MCF 10A (cell line): ENCODE results near the gene PNLIPRP3. TPM values are rescaled to one million over a fixed set of nuclear protein-coding genes. Genes with fewer than 3 reads are reported as not detected.

Experiments used
- BruUV-seq: library from RNA; stranded (reverse); fragments of 400-500 nt; replicated peaks from 2 replicates; lab custom pipeline; 2021; lab: Mats Ljungman, UMichigan
- CTCF ChIA-PET: fragments of 300-600 bp; sonication (Branson Sonifier 250); formaldehyde crosslinking; extraction: SDS; loops from one replicate; lab custom pipeline; 2021; ENCODE audit warnings: antibody characterized with exemption, inconsistent platforms; lab: Yijun Ruan, JAX
- POLR2A ChIA-PET: fragments of 300-600, 350-650 bp; sonication (Branson Sonifier 250); formaldehyde crosslinking; extraction: SDS; loops from one replicate; lab custom pipeline; 2020; ENCODE audit warnings: antibody characterized with exemption, inconsistent platforms; lab: Yijun Ruan, JAX
- DNase-seq: peaks from one replicate; pipeline ENCODE4 v3.0.0-alpha.2; 2018; ENCODE audit not compliant: unreplicated experiment
- H3K27ac Mint-ChIP-seq: one replicate; pipeline ENCODE4 v1.8.0; 2022; ENCODE audit warnings: mild to moderate bottlenecking, low read depth, mixed read lengths; ENCODE audit not compliant: unreplicated experiment
- H3K27me3 Mint-ChIP-seq: one replicate; pipeline ENCODE4 v1.8.0; 2022; ENCODE audit warnings: mixed read lengths; ENCODE audit not compliant: insufficient read depth, unreplicated experiment
- H3K36me3 Mint-ChIP-seq: one replicate; pipeline ENCODE4 v1.8.0; 2022; ENCODE audit warnings: mild to moderate bottlenecking, moderate library complexity, mixed read lengths; ENCODE audit not compliant: insufficient read depth, unreplicated experiment
- H3K4me1 Mint-ChIP-seq: one replicate; pipeline ENCODE4 v1.8.0; 2022; ENCODE audit warnings: mixed read lengths; ENCODE audit not compliant: insufficient read depth, unreplicated experiment
- H3K4me3 Mint-ChIP-seq: one replicate; pipeline ENCODE4 v1.8.0; 2022; ENCODE audit warnings: mild to moderate bottlenecking, moderate library complexity, mixed read lengths; ENCODE audit not compliant: unreplicated experiment
- H3K9me3 Mint-ChIP-seq: one replicate; pipeline ENCODE4 v1.8.0; 2022; ENCODE audit warnings: mixed read lengths; ENCODE audit not compliant: unreplicated experiment
- intact Hi-C: fragments of 100-400 bp; cut with micrococcal nuclease; formaldehyde crosslinking; loops from 2 replicates; pipeline ENCODE4 v1.14.1; 2022
- total RNA-seq: library from RNA; stranded (reverse); gene quantifications from 2 replicates; pipeline ENCODE4 v1.2.3, GENCODE V29; 2022
- TF ChIP-seq, protein P1 (sequence below): fragments of 200-600 bp; IDR thresholded peaks from one replicate; pipeline ENCODE4 v1.8.0; 2022; ENCODE audit warnings: antibody characterized with exemption, mild to moderate bottlenecking; ENCODE audit not compliant: unreplicated experiment

The PNLIPRP3 gene
- total RNA-seq, 1 experiment from 2014 or later = 9.5 TPM

DNA sequence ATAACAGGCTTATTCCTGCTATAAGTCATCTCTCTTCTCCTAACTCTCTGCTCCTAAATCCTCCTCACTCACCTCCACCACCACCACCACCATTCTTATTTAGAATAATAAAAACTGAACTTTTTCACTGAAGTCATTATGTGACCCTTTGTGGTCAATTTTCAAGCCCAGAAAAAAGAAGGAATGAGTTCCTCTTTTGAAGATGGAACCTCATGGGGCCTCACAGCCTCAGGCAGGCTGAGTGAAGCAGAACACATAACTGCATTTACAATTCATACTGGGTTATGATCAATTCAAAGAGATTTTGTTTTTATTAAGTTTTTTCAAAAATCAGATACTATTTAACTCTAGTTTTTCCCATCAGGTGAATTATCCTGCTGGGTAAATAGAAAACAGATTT lies 29.8 kb downstream of the PNLIPRP3 start:
- H3K4me3 Mint-ChIP-seq = no peak overlapping the region
- no peaks in the 10 kb centered on the region for H3K9me3 Mint-ChIP-seq
- H3K27me3 Mint-ChIP-seq = no peaks in the 10 kb centered on the region
- TF ChIP-seq, protein P1, sequence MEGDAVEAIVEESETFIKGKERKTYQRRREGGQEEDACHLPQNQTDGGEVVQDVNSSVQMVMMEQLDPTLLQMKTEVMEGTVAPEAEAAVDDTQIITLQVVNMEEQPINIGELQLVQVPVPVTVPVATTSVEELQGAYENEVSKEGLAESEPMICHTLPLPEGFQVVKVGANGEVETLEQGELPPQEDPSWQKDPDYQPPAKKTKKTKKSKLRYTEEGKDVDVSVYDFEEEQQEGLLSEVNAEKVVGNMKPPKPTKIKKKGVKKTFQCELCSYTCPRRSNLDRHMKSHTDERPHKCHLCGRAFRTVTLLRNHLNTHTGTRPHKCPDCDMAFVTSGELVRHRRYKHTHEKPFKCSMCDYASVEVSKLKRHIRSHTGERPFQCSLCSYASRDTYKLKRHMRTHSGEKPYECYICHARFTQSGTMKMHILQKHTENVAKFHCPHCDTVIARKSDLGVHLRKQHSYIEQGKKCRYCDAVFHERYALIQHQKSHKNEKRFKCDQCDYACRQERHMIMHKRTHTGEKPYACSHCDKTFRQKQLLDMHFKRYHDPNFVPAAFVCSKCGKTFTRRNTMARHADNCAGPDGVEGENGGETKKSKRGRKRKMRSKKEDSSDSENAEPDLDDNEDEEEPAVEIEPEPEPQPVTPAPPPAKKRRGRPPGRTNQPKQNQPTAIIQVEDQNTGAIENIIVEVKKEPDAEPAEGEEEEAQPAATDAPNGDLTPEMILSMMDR = no peak
- H3K4me1 Mint-ChIP-seq = no peaks in the 10 kb centered on the region
- no TSS peak for BruUV-seq
- peaks cover 40% of the 10 kb centered on the region for H3K36me3 Mint-ChIP-seq
- intact Hi-C loops = no loop called here
- DNase-seq = no peak
- H3K27ac Mint-ChIP-seq = no peak overlapping the region
- ChIA-PET CTCF (interaction anchor here (0.7 kb wide), 1 partner anchor 168 kb away, joined by 3 read pairs; no protein-coding TSS in a partner anchor), POLR2A (no interaction called here)

DNA sequence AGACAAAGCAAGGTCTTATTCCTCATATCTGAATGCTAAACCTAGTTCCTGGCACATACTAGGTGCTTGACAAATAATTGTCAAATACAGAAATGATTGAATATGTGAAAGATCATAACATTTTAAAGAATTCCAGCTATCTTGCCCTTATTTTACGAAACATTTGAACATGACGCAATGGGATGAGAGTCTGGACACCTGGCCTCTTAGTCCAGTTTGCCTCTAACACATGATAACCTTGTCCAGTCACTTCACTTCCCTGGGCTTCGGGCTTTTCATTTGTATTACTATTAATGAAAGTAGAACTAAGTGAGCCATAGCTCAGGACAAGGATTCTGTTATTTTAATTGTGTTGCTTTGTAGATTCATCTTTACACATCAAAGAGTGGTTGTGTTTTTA lies 32.6 kb downstream of the PNLIPRP3 start:
- DNase-seq = no peak
- H3K27me3 Mint-ChIP-seq = no peaks in the 10 kb centered on the region
- ChIA-PET POLR2A (no interaction called here), CTCF (interaction anchor here (0.6 to 1.7 kb wide), 5 partner anchors 10 to 1942 kb away, joined by 3 to 11 read pairs (median 3); no protein-coding TSS in a partner anchor)
- intact Hi-C loops = no loop called here
- H3K36me3 Mint-ChIP-seq = peaks cover 43% of the 10 kb centered on the region
- H3K27ac Mint-ChIP-seq = no peak overlapping the region
- H3K9me3 Mint-ChIP-seq = no peaks in the 10 kb centered on the region
- H3K4me1 Mint-ChIP-seq = no peaks in the 10 kb centered on the region
- BruUV-seq = no TSS peak
- TF ChIP-seq, protein P1 = no peak
- no peak overlapping the region for H3K4me3 Mint-ChIP-seq

DNA sequence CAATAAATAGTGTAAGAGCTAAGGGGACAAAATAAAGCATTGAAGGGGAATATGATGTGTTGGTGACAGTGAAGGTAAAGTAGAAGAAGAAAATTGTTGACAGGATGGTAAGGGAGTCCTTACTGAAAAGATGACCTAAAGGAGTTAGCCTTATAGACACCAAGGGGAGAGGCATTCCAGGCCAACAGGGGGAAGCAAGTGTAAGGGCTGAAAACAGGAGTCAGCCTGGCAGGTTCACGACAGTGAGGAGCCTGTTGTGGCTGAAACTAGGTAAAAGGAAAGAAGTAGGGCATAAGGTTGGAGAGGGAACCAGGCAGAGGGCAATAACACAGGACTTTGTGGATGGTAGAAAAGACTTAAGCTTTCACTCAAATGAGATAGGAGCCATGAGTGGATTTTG lies 34.0 kb downstream of the PNLIPRP3 start:
- POLR2A ChIA-PET = no interaction called here
- no peak for DNase-seq
- CTCF ChIA-PET = interaction anchor here (1.3 to 1.7 kb wide), 2 partner anchors 17 to 29 kb away, joined by 4 to 11 read pairs; no protein-coding TSS in a partner anchor
- BruUV-seq = no TSS peak
- H3K9me3 Mint-ChIP-seq = no peaks in the 10 kb centered on the region
- no peaks in the 10 kb centered on the region for H3K27me3 Mint-ChIP-seq
- intact Hi-C loops = no loop called here
- TF ChIP-seq, protein P1 = no peak
- H3K4me3 Mint-ChIP-seq = no peak overlapping the region
- no peaks in the 10 kb centered on the region for H3K4me1 Mint-ChIP-seq
- peaks cover 49% of the 10 kb centered on the region for H3K36me3 Mint-ChIP-seq
- H3K27ac Mint-ChIP-seq = no peak overlapping the region

DNA sequence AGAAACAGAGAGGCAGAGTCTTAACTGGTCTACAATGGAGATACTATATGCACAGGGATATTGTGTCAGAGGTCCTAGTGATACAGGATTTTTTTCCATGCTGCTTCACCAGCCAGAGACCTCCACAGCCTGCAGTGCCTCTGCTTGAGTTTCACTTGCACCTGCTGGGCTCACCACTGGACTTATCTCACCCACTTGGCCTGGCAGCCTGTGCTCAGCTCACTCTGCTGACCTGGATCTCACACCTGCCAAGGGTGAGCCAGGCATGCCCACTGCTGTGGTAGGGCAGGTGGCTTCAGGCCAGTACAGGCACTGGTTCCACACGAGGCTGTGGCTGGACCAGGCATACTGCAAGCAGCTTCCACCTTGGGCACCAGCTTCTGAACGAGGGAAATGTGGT lies 36.6 kb downstream of the PNLIPRP3 start:
- Mint-ChIP-seq H3K4me1 (peaks cover under 1% of the 10 kb centered on the region), H3K27me3 (no peaks in the 10 kb centered on the region)

More for the DNA sequence above, 36.6 kb downstream of the PNLIPRP3 start:
- Mint-ChIP-seq H3K9me3 (no peaks in the 10 kb centered on the region), H3K36me3 (peaks cover 59% of the 10 kb centered on the region), H3K4me3 (no peak overlapping the region), H3K27ac (no peak overlapping the region)
- POLR2A ChIA-PET = interaction anchor here (0.6 to 0.7 kb wide), 3 partner anchors 42 to 692 kb away, joined by 3 to 5 read pairs (median 4); no protein-coding TSS in a partner anchor
- TF ChIP-seq, protein P1 = no peak
- no TSS peak for BruUV-seq
- no peak for DNase-seq
- intact Hi-C loops = no loop called here
- CTCF ChIA-PET = no interaction called here
